ENCODE results near the gene KDM4E. TPM values are rescaled to one million over a fixed set of nuclear protein-coding genes. Genes with fewer than 3 reads are reported as not detected.

The KDM4E gene
- total RNA-seq: not detected
- not detected for polyA plus RNA-seq

GRCh38 chr11:95024958-95025357 lies at the start of gene KDM4E:
Gene KDM4E, plus strand, starts transcription at chr11:95025258. Its CDS starts 300 bp downstream, at chr11:95025558.
- no peak for TF ChIP-seq NR2F2 (IDR thresholded peaks at IDR 0.05)
- no peak for TF ChIP-seq YY1 (IDR thresholded peaks at IDR 0.05)
- TF ChIP-seq GABPA (IDR thresholded peaks at IDR 0.05 in 1 of 2, conservative IDR thresholded peaks at IDR 0.05 in 1 of 2): no peak
- TF ChIP-seq HNF4G (IDR thresholded peaks at IDR 0.05): no peak
- TF ChIP-seq FOXA2 (IDR thresholded peaks at IDR 0.05): no peak
- TF ChIP-seq CTCF (IDR thresholded peaks at IDR 0.05; ENCODE audit: low read depth, low read length, missing input control): no peak
- TF ChIP-seq RXRA (IDR thresholded peaks at IDR 0.05): no peak
- no peak for TF ChIP-seq JUND (IDR thresholded peaks at IDR 0.05)
- no peak for TF ChIP-seq HNF4A (conservative IDR thresholded peaks at IDR 0.05)
- TF ChIP-seq FOXA1 (IDR thresholded peaks at IDR 0.05): no peak
- no peak for TF ChIP-seq MAX (IDR thresholded peaks at IDR 0.05)
- no peak for TF ChIP-seq ATF3 (IDR thresholded peaks at IDR 0.05)
- no peak for TF ChIP-seq TAF1 (conservative IDR thresholded peaks at IDR 0.05)
- TF ChIP-seq SP1 (IDR thresholded peaks at IDR 0.05): no peak
- no peak for TF ChIP-seq RAD21 (IDR thresholded peaks at IDR 0.05)
- no peak for TF ChIP-seq ZBTB33 (IDR thresholded peaks at IDR 0.05)
- no peak for TF ChIP-seq REST (IDR thresholded peaks at IDR 0.05)
- TF ChIP-seq EGR1 (IDR thresholded peaks at IDR 0.05; ENCODE audit: low read depth in 2 of 2): no peak
- Histone ChIP-seq H3K27ac (ENCODE audit: low read depth in 1 of 2, low read length in 2 of 2) (no peak within 1 kb of the TSS), H3K9ac (ENCODE audit: low read depth in 1 of 2, low read length in 2 of 2) (no peak within 1 kb of the TSS), H3K4me1 (ENCODE audit: control insufficient read depth in 4 of 4, insufficient read depth in 4 of 4, low read length in 3 of 4) (no peaks in the 10 kb centered on the region), H3K27me3 (ENCODE audit: control insufficient read depth in 4 of 4, insufficient read depth in 4 of 4, low read length in 3 of 4) (no peaks in the 10 kb centered on the region), H3K9me3 (ENCODE audit: control insufficient read depth in 4 of 4, low read length in 3 of 4) (no peaks in the 10 kb centered on the region), H3K36me3 (ENCODE audit: control insufficient read depth in 4 of 4, insufficient read depth in 3 of 4, low read depth in 1 of 4, low read length in 3 of 4) (no peaks in the 10 kb centered on the region), H3K4me3 (ENCODE audit: low read depth in 1 of 3, low read length in 3 of 3) (no peak within 1 kb of the TSS)
- 82% methylated on average over 1 of the region's 1 CpG for WGBS
- DNase-seq (ENCODE audit: low spot score): no peak
